ENCODE data around the gene RASGRF1.

Gene RASGRF1

GRCh38 chr15:78968539-78969271 is 121.9 kb downstream of the RASGRF1 start:
- Histone ChIP-seq H3K27ac (ENCODE audit: low read depth, low read length) (no peak overlapping the region), H3K4me1 (ENCODE audit: control insufficient read depth, insufficient read depth, low read length) (peaks cover 2% of the 10 kb centered on the region), H3K36me3 (ENCODE audit: control insufficient read depth, insufficient read depth, low read length) (no peaks in the 10 kb centered on the region), H3K27me3 (ENCODE audit: control insufficient read depth, insufficient read depth, low read length) (no peaks in the 10 kb centered on the region), H3K4me3 (ENCODE audit: low read length) (no peak overlapping the region), H3K9ac (ENCODE audit: low read length) (no peak overlapping the region)

DNA sequence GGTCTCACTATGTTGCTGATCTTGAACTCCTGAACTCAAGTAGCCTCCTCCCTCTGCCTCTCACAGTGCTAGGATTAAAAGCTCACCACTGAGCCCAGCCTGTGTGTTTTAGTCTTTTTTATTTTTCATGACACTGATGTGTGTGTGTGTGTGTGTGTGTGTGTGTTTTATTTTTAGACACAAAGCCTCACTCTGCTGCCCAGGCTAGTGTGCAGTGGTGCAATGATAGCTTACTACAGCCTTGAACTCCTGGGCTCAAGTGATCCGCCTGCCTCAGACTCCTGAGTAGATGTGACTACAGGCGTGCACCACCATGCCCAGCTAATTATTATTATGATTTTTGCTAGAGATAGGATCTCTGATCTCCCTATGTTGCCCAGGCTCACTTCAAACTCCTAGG is 122.5 kb downstream of the RASGRF1 start:
- Histone ChIP-seq H3K4me3 (ENCODE audit: low read length) (no peak overlapping the region), H3K36me3 (ENCODE audit: control insufficient read depth, insufficient read depth, low read length) (no peaks in the 10 kb centered on the region), H3K27ac (ENCODE audit: low read depth, low read length) (no peak overlapping the region), H3K4me1 (ENCODE audit: control insufficient read depth, insufficient read depth, low read length) (peaks cover 2% of the 10 kb centered on the region), H3K9ac (ENCODE audit: low read length) (no peak overlapping the region), H3K27me3 (ENCODE audit: control insufficient read depth, insufficient read depth, low read length) (no peaks in the 10 kb centered on the region)

GRCh38 chr15:78960308-78960707 is 130.3 kb downstream of the RASGRF1 start:
- H3K9ac ChIP-seq (ENCODE audit: low read length) = no peak overlapping the region
- H3K4me1 ChIP-seq (ENCODE audit: control insufficient read depth, insufficient read depth, low read length) = no peaks in the 10 kb centered on the region
- H3K27ac ChIP-seq (ENCODE audit: low read depth, low read length) = no peak overlapping the region
- H3K4me3 ChIP-seq (ENCODE audit: low read length) = no peak overlapping the region
- no peaks in the 10 kb centered on the region for H3K36me3 ChIP-seq (ENCODE audit: control insufficient read depth, insufficient read depth, low read length)
- H3K27me3 ChIP-seq (ENCODE audit: control insufficient read depth, insufficient read depth, low read length) = no peaks in the 10 kb centered on the region

DNA sequence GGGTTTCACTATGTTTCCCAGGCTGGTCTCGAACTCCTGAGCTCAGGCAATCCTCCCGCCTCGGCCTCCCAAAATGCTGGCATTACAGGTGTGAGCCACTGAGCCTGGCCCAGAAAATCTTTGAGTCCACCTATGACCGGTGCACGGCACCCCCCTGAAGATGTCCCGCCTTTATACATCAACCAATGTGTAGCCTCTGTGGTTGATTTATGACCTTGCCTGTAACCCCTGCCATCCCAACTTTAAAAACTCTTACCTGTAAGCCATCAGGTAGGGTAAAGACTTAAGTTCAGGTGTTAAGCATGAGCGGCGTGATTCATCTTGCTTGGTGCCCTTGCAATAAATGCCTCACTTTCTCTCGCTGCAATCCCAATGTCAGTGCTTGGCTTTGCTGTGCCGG is 131.2 kb downstream of the RASGRF1 start:
- Histone ChIP-seq H3K27ac (ENCODE audit: low read depth, low read length) (no peak overlapping the region), H3K9ac (ENCODE audit: low read length) (no peak overlapping the region), H3K36me3 (ENCODE audit: control insufficient read depth, insufficient read depth, low read length) (no peaks in the 10 kb centered on the region), H3K4me1 (ENCODE audit: control insufficient read depth, insufficient read depth, low read length) (no peaks in the 10 kb centered on the region), H3K27me3 (ENCODE audit: control insufficient read depth, insufficient read depth, low read length) (no peaks in the 10 kb centered on the region), H3K4me3 (ENCODE audit: low read length) (no peak overlapping the region)

- H3K36me3 ChIP-seq (ENCODE audit: control insufficient read depth, insufficient read depth, low read length) = no peaks in the 10 kb centered on the region
- no peaks in the 10 kb centered on the region for H3K4me1 ChIP-seq (ENCODE audit: control insufficient read depth, insufficient read depth, low read length)
- no peaks in the 10 kb centered on the region for H3K27me3 ChIP-seq (ENCODE audit: control insufficient read depth, insufficient read depth, low read length)
- no peak overlapping the region for H3K27ac ChIP-seq (ENCODE audit: low read depth, low read length)
- no peak overlapping the region for H3K9ac ChIP-seq (ENCODE audit: low read length)
- no peak overlapping the region for H3K4me3 ChIP-seq (ENCODE audit: low read length)
Observed at GRCh38 chr15:78957416-78958093, 133.0 kb downstream of the RASGRF1 start.

- H3K36me3 ChIP-seq (ENCODE audit: control insufficient read depth, insufficient read depth, low read length) = no peaks in the 10 kb centered on the region
- H3K4me1 ChIP-seq (ENCODE audit: control insufficient read depth, insufficient read depth, low read length) = no peaks in the 10 kb centered on the region
- H3K9ac ChIP-seq (ENCODE audit: low read length) = no peak overlapping the region
- no peaks in the 10 kb centered on the region for H3K27me3 ChIP-seq (ENCODE audit: control insufficient read depth, insufficient read depth, low read length)
- no peak overlapping the region for H3K4me3 ChIP-seq (ENCODE audit: low read length)
- no peak overlapping the region for H3K27ac ChIP-seq (ENCODE audit: low read depth, low read length)
Observed at GRCh38 chr15:78956937-78957336, 133.6 kb downstream of the RASGRF1 start.

- Histone ChIP-seq H3K27ac (ENCODE audit: low read depth, low read length) (no peak overlapping the region), H3K36me3 (ENCODE audit: control insufficient read depth, insufficient read depth, low read length) (no peaks in the 10 kb centered on the region), H3K27me3 (ENCODE audit: control insufficient read depth, insufficient read depth, low read length) (no peaks in the 10 kb centered on the region)
Observed at GRCh38 chr15:78955355-78955754, 135.2 kb downstream of the RASGRF1 start.

GRCh38 chr15:78951841-78952238 is 138.7 kb downstream of the RASGRF1 start:
- no peak overlapping the region for H3K9ac ChIP-seq (ENCODE audit: low read length)
- no peak overlapping the region for H3K27ac ChIP-seq (ENCODE audit: low read depth, low read length)
- no peak overlapping the region for H3K4me3 ChIP-seq (ENCODE audit: low read length)
- H3K4me1 ChIP-seq (ENCODE audit: control insufficient read depth, insufficient read depth, low read length) = no peaks in the 10 kb centered on the region
- no peaks in the 10 kb centered on the region for H3K27me3 ChIP-seq (ENCODE audit: control insufficient read depth, insufficient read depth, low read length)
- no peaks in the 10 kb centered on the region for H3K36me3 ChIP-seq (ENCODE audit: control insufficient read depth, insufficient read depth, low read length)

More at GRCh38 chr15:78955355-78955754, 135.2 kb downstream of the RASGRF1 start:
- H3K4me1 ChIP-seq (ENCODE audit: control insufficient read depth, insufficient read depth, low read length) = no peaks in the 10 kb centered on the region
- no peak overlapping the region for H3K4me3 ChIP-seq (ENCODE audit: low read length)
- no peak overlapping the region for H3K9ac ChIP-seq (ENCODE audit: low read length)

GRCh38 chr15:78950902-78951840 is 139.4 kb downstream of the RASGRF1 start:
- no peaks in the 10 kb centered on the region for H3K27me3 ChIP-seq (ENCODE audit: control insufficient read depth, insufficient read depth, low read length)
- H3K4me3 ChIP-seq (ENCODE audit: low read length) = no peak overlapping the region
- no peak overlapping the region for H3K9ac ChIP-seq (ENCODE audit: low read length)
- no peak overlapping the region for H3K27ac ChIP-seq (ENCODE audit: low read depth, low read length)
- no peaks in the 10 kb centered on the region for H3K36me3 ChIP-seq (ENCODE audit: control insufficient read depth, insufficient read depth, low read length)
- H3K4me1 ChIP-seq (ENCODE audit: control insufficient read depth, insufficient read depth, low read length) = no peaks in the 10 kb centered on the region

DNA sequence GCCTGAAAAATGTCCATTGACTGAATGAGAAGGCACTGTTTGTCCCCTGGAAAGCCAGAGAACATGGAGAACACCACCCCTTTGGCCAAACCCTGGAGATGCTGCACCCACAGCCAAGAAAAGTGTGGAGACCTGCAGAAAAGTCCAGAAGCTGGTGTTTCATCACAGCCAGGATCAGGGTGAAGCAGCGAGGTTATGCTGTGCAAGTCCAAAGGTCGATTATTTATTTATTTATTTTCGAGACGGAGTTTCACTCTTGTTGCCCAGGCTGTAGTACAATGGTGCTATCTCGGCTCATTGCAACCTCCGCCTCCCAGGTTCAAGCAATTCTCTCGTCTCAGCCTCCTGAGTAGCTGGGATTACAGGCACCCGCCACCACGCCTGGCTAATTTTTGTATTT is 140.2 kb downstream of the RASGRF1 start:
- Histone ChIP-seq H3K4me3 (ENCODE audit: low read length) (no peak overlapping the region), H3K36me3 (ENCODE audit: control insufficient read depth, insufficient read depth, low read length) (no peaks in the 10 kb centered on the region), H3K9ac (ENCODE audit: low read length) (no peak overlapping the region), H3K27ac (ENCODE audit: low read depth, low read length) (no peak overlapping the region), H3K4me1 (ENCODE audit: control insufficient read depth, insufficient read depth, low read length) (no peaks in the 10 kb centered on the region), H3K27me3 (ENCODE audit: control insufficient read depth, insufficient read depth, low read length) (no peaks in the 10 kb centered on the region)

GRCh38 chr15:78949461-78949860 is 141.1 kb downstream of the RASGRF1 start:
- Histone ChIP-seq H3K9ac (ENCODE audit: low read length) (no peak overlapping the region), H3K27me3 (ENCODE audit: control insufficient read depth, insufficient read depth, low read length) (no peaks in the 10 kb centered on the region), H3K27ac (ENCODE audit: low read depth, low read length) (no peak overlapping the region)

DNA sequence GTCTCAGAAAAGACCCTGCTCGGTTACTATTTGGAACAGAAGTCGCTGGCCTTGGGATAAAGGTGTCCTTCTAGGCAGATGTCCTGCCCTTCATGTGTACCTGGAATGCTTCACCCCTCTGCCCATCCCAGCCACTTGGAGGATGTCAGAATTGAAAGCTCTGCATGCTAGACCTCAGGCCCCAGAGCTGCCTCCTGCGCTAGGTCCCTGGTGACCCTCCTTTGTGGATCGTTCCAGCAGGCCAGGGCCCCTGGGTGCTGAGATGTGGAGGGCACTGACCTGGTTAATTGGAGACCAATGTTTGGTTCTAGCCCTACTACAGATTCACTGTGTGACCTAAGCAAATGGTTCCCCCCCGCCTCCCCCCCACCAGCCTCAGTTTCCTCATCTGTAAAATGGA is 143.1 kb downstream of the RASGRF1 start:
- H3K4me1 ChIP-seq (ENCODE audit: control insufficient read depth, insufficient read depth, low read length) = peaks cover 3% of the 10 kb centered on the region

More at GRCh38 chr15:78949461-78949860, 141.1 kb downstream of the RASGRF1 start:
- Histone ChIP-seq H3K4me1 (ENCODE audit: control insufficient read depth, insufficient read depth, low read length) (peaks cover under 1% of the 10 kb centered on the region), H3K36me3 (ENCODE audit: control insufficient read depth, insufficient read depth, low read length) (no peaks in the 10 kb centered on the region), H3K4me3 (ENCODE audit: low read length) (no peak overlapping the region)

More for the DNA sequence above, 143.1 kb downstream of the RASGRF1 start:
- Histone ChIP-seq H3K27ac (ENCODE audit: low read depth, low read length) (no peak overlapping the region), H3K4me3 (ENCODE audit: low read length) (no peak overlapping the region), H3K9ac (ENCODE audit: low read length) (no peak overlapping the region), H3K27me3 (ENCODE audit: control insufficient read depth, insufficient read depth, low read length) (no peaks in the 10 kb centered on the region), H3K36me3 (ENCODE audit: control insufficient read depth, insufficient read depth, low read length) (no peaks in the 10 kb centered on the region)
